Measurements from ENCODE around the gene CUEDC2. TPM values are rescaled to one million over a fixed set of nuclear protein-coding genes. Genes with fewer than 3 reads are reported as not detected.

Gene CUEDC2
- total RNA-seq, 1 donor from 2014 or later, result 73.3 TPM

- DNase-seq (ENCODE audit: low read depth), result no peak
Measured at GRCh38 chr10:102398172-102399020, 34.0 kb downstream of the CUEDC2 start.

GRCh38 chr10:102397222-102398171, 34.9 kb downstream of the CUEDC2 start:
- DNase-seq (ENCODE audit: low read depth), result no peak

GRCh38 chr10:102396730-102397151, 35.6 kb downstream of the CUEDC2 start:
- DNase-seq (ENCODE audit: low read depth), result no peak

- DNase-seq (ENCODE audit: low read depth), result no peak
Measured at GRCh38 chr10:102396317-102396650, 36.1 kb downstream of the CUEDC2 start.

- DNase-seq (ENCODE audit: low read depth), result peak; percentile 88
Measured at GRCh38 chr10:102395400-102396316, 36.7 kb downstream of the CUEDC2 start, which contains the start of gene NFKB2. NFKB2 (plus strand) TSS chr10:102395705; CDS start chr10:102395960, 255 bp downstream.

GRCh38 chr10:102394801-102395399, 37.5 kb downstream of the CUEDC2 start:
- DNase-seq (ENCODE audit: low read depth), result peak; percentile 47

- peak; percentile 96 for DNase-seq (ENCODE audit: low read depth)
Measured at GRCh38 chr10:102394079-102394800, 38.1 kb downstream of the CUEDC2 start.

GRCh38 chr10:102393411-102394078, 38.8 kb downstream of the CUEDC2 start:
- no peak for DNase-seq (ENCODE audit: low read depth)

- DNase-seq (ENCODE audit: low read depth), result no peak
Measured at GRCh38 chr10:102392306-102392705, 40.1 kb downstream of the CUEDC2 start.

GRCh38 chr10:102389894-102390293, 42.5 kb downstream of the CUEDC2 start:
- DNase-seq (ENCODE audit: low read depth), result no peak

- no peak for DNase-seq (ENCODE audit: low read depth)
Measured at GRCh38 chr10:102384606-102385429, 47.6 kb downstream of the CUEDC2 start.

GRCh38 chr10:102384053-102384452, 48.3 kb downstream of the CUEDC2 start:
- no peak for DNase-seq (ENCODE audit: low read depth)

GRCh38 chr10:102382871-102383270, 49.5 kb downstream of the CUEDC2 start:
- DNase-seq (ENCODE audit: low read depth), result no peak

- no peak for DNase-seq (ENCODE audit: low read depth)
Measured at GRCh38 chr10:102381983-102382382, 50.4 kb downstream of the CUEDC2 start.

GRCh38 chr10:102379383-102379782, 53.0 kb downstream of the CUEDC2 start:
- DNase-seq (ENCODE audit: low read depth), result no peak

GRCh38 chr10:102376901-102377300, 55.5 kb downstream of the CUEDC2 start:
- DNase-seq (ENCODE audit: low read depth), result no peak

GRCh38 chr10:102375867-102376266, 56.5 kb downstream of the CUEDC2 start:
- peak; percentile 36 for DNase-seq (ENCODE audit: low read depth)

GRCh38 chr10:102375250-102375649, 57.1 kb downstream of the CUEDC2 start:
- no peak for DNase-seq (ENCODE audit: low read depth)
